Neural progenitor cell (in vitro differentiated cells): ENCODE measurements around the gene CAMK2D. TPM values are rescaled to one million over a fixed set of nuclear protein-coding genes. Genes with fewer than 3 reads are reported as not detected.

Experiments
- DNase-seq: peaks from one replicate; pipeline ENCODE4 v3.0.0-alpha.2; 2016; ENCODE audit warnings: low spot score
- H2AFZ ChIP-seq: fragments of 200-600 bp; sonication (generic); replicated peaks from 2 replicates; pipeline ENCODE4 v1.6.1; 2016; ENCODE audit warnings: antibody characterized with exemption
- H3F3A ChIP-seq: fragments of 200-600 bp; sonication (generic); 2 replicates; pipeline ENCODE4 v1.6.1; 2016; ENCODE audit warnings: antibody characterized with exemption, low read depth
- H3K27ac ChIP-seq: fragments of 200-600 bp; sonication (generic); 2 replicates; pipeline ENCODE4 v1.5.1; 2016; ENCODE audit warnings: mild to moderate bottlenecking
- H3K27me3 ChIP-seq: fragments of 200-600 bp; sonication (generic); 2 replicates; pipeline ENCODE4 v1.6.1; 2016; ENCODE audit warnings: mild to moderate bottlenecking, moderate library complexity
- H3K36me3 ChIP-seq: fragments of 200-600 bp; sonication (generic); 2 replicates; pipeline ENCODE4 v1.5.1; 2016
- H3K4me1 ChIP-seq: fragments of 200-600 bp; sonication (generic); 2 replicates; pipeline ENCODE4 v1.6.1; 2016; ENCODE audit warnings: mixed run types
- H3K4me2 ChIP-seq: fragments of 200-600 bp; sonication (generic); 2 replicates; pipeline ENCODE4 v1.6.1; 2016
- H3K4me3 ChIP-seq: fragments of 200-600 bp; sonication (generic); 2 replicates; pipeline ENCODE4 v1.5.1; 2016
- H3K79me2 ChIP-seq: fragments of 200-600 bp; sonication (generic); 2 replicates; pipeline ENCODE4 v1.6.1; 2016; ENCODE audit warnings: low read depth
- H3K9ac ChIP-seq: fragments of 200-600 bp; sonication (generic); 2 replicates; pipeline ENCODE4 v1.6.1; 2016
- H3K9me3 ChIP-seq: fragments of 200-600 bp; sonication (generic); 2 replicates; pipeline ENCODE4 v1.5.1; 2016; ENCODE audit warnings: low read depth
- H4K20me1 ChIP-seq: fragments of 200-600 bp; sonication (generic); 2 replicates; pipeline ENCODE4 v1.6.1; 2016; ENCODE audit warnings: low read depth
- H3K27ac Mint-ChIP-seq: 3 replicates; pipeline ENCODE4 v1.8.0; 2021; ENCODE audit warnings: mixed read lengths
- H3K27me3 Mint-ChIP-seq: 2 replicates; pipeline ENCODE4 v1.8.0; 2022; ENCODE audit warnings: low read depth, mild to moderate bottlenecking, inconsistent platforms, moderate library complexity, mixed read lengths; ENCODE audit not compliant: insufficient read depth
- H3K36me3 Mint-ChIP-seq: 3 replicates; pipeline ENCODE4 v1.8.0; 2021; ENCODE audit warnings: mixed read lengths
- H3K4me1 Mint-ChIP-seq: 3 replicates; pipeline ENCODE4 v1.8.0; 2021; ENCODE audit warnings: mixed read lengths
- H3K4me3 Mint-ChIP-seq: 3 replicates; pipeline ENCODE4 v1.8.0; 2021; ENCODE audit warnings: mild to moderate bottlenecking, moderate library complexity, mixed read lengths
- H3K9me3 Mint-ChIP-seq: 3 replicates; pipeline ENCODE4 v1.8.0; 2020; ENCODE audit warnings: mixed read lengths
- CTCF ChIP-seq: fragments of 200-600 bp; sonication (generic); IDR thresholded peaks from 2 replicates; pipeline ENCODE4 v1.5.1; 2017; ENCODE audit warnings: antibody characterized with exemption, mild to moderate bottlenecking
- EZH2 ChIP-seq: fragments of 200-600 bp; sonication (generic); IDR thresholded peaks from 2 replicates; pipeline ENCODE4 v1.6.1; 2017; ENCODE audit warnings: antibody characterized with exemption, mild to moderate bottlenecking, moderate library complexity
- EZH2phosphoT487 ChIP-seq: fragments of 200-600 bp; sonication (generic); IDR thresholded peaks from 2 replicates; pipeline ENCODE4 v1.6.1; 2017; ENCODE audit warnings: antibody characterized with exemption
- total RNA-seq: library from RNA; depleted of rRNA; stranded (reverse); fragments of >200 nt; gene quantifications from 2 replicates; pipeline ENCODE4 v1.2.3, GENCODE V29; 2015; ENCODE audit warnings: low replicate concordance

CAMK2D gene
- total RNA-seq, 1 donor from 2014 or later: 33.2 TPM

GRCh38 chr4:113659127-113659526 is 102.4 kb downstream of the CAMK2D start:
- H3K4me3 ChIP-seq: no peak overlapping the region
- Mint-ChIP-seq H3K36me3 (peaks cover 9% of the 10 kb centered on the region), H3K4me1 (no peaks in the 10 kb centered on the region), H3K27ac (no peak overlapping the region), H3K9me3 (no peaks in the 10 kb centered on the region), H3K27me3 (no peaks in the 10 kb centered on the region), H3K4me3 (no peak overlapping the region)
- H4K20me1 ChIP-seq: no peaks in the 10 kb centered on the region
- H2AFZ ChIP-seq: no peak overlapping the region
- no peaks in the 10 kb centered on the region for H3F3A ChIP-seq
- H3K27me3 ChIP-seq: no peaks in the 10 kb centered on the region
- H3K4me2 ChIP-seq: no peak overlapping the region
- no peaks in the 10 kb centered on the region for H3K9me3 ChIP-seq
- no peak for DNase-seq
- no peaks in the 10 kb centered on the region for H3K36me3 ChIP-seq
- H3K79me2 ChIP-seq: no peaks in the 10 kb centered on the region
- H3K9ac ChIP-seq: no peak overlapping the region
- TF ChIP-seq CTCF: no peak
- no peak overlapping the region for H3K27ac ChIP-seq
- H3K4me1 ChIP-seq: no peaks in the 10 kb centered on the region

GRCh38 chr4:113657586-113658233 is 103.8 kb downstream of the CAMK2D start:
- no peak overlapping the region for H3K4me2 ChIP-seq
- H3K9ac ChIP-seq: no peak overlapping the region
- no peak overlapping the region for H3K27ac Mint-ChIP-seq
- H3K27me3 ChIP-seq: no peaks in the 10 kb centered on the region
- H3K27ac ChIP-seq: no peak overlapping the region
- H3K4me1 ChIP-seq: no peaks in the 10 kb centered on the region
- H3F3A ChIP-seq: no peaks in the 10 kb centered on the region
- no peak overlapping the region for H3K4me3 ChIP-seq
- DNase-seq: no peak
- no peaks in the 10 kb centered on the region for H4K20me1 ChIP-seq
- H3K36me3 Mint-ChIP-seq: peaks cover 9% of the 10 kb centered on the region
- H3K36me3 ChIP-seq: no peaks in the 10 kb centered on the region
- no peaks in the 10 kb centered on the region for H3K9me3 Mint-ChIP-seq
- no peak overlapping the region for H3K4me3 Mint-ChIP-seq
- no peaks in the 10 kb centered on the region for H3K9me3 ChIP-seq
- H3K79me2 ChIP-seq: no peaks in the 10 kb centered on the region
- H2AFZ ChIP-seq: no peak overlapping the region
- H3K27me3 Mint-ChIP-seq: no peaks in the 10 kb centered on the region
- H3K4me1 Mint-ChIP-seq: no peaks in the 10 kb centered on the region
- TF ChIP-seq EZH2phosphoT487 (no peak), EZH2 (no peak), CTCF (no peak)

- Histone ChIP-seq H2AFZ (no peak overlapping the region), H3K4me2 (no peak overlapping the region), H3K9ac (no peak overlapping the region), H3K27ac (no peak overlapping the region), H3K4me1 (no peaks in the 10 kb centered on the region), H3K27me3 (no peaks in the 10 kb centered on the region), H3K9me3 (no peaks in the 10 kb centered on the region), H3K79me2 (no peaks in the 10 kb centered on the region), H4K20me1 (no peaks in the 10 kb centered on the region), H3K36me3 (no peaks in the 10 kb centered on the region), H3F3A (no peaks in the 10 kb centered on the region), H3K4me3 (no peak overlapping the region)
- Mint-ChIP-seq H3K4me3 (no peak overlapping the region), H3K4me1 (peaks cover 5% of the 10 kb centered on the region), H3K36me3 (peaks cover 4% of the 10 kb centered on the region), H3K27me3 (peaks cover 2% of the 10 kb centered on the region), H3K9me3 (no peaks in the 10 kb centered on the region), H3K27ac (no peak overlapping the region)
- TF ChIP-seq EZH2: no peak
- TF ChIP-seq EZH2phosphoT487: no peak
- TF ChIP-seq CTCF: no peak
- no peak for DNase-seq
These were observed 107.7 kb downstream of the CAMK2D start for GRCh38 chr4:113653871-113654270.
